ENCODE measurements around the gene CRTAP.
"Not testable (repeated sequence)": the region's sequence is repeated elsewhere in the genome, so short reads cannot be mapped to it uniquely, and the experiment has no call there.

Gene CRTAP

GRCh38 chr3:33131331-33132018 lies 17.7 kb downstream of the CRTAP start:
- peak; percentile 59 for TF ChIP-seq CTCF (IDR thresholded peaks at IDR 0.05; ENCODE audit: extremely low read depth, insufficient read depth, missing control alignments)
- in situ Hi-C loops (cut with MboI; ENCODE audit: low pct_unique_long_range_greater_than_20kb, low sequenced_read_pairs, unreplicated experiment) = loop anchor here (10.0 to 25.0 kb wide), 2 partner anchors 223 to 656 kb away; partner anchors contain the start of gene PDCD6IP
- peak; percentile 72 for DNase-seq (ENCODE audit: low spot score)

- no peak for DNase-seq (ENCODE audit: low spot score)
- in situ Hi-C loops (cut with MboI; ENCODE audit: low pct_unique_long_range_greater_than_20kb, low sequenced_read_pairs, unreplicated experiment) = loop anchor here (10.0 to 25.0 kb wide), 2 partner anchors 223 to 655 kb away; partner anchors contain the start of gene PDCD6IP
- no peak for TF ChIP-seq CTCF (IDR thresholded peaks at IDR 0.05; ENCODE audit: extremely low read depth, insufficient read depth, missing control alignments)
Observed at GRCh38 chr3:33132019-33132360, 18.2 kb downstream of the CRTAP start.

- DNase-seq (ENCODE audit: low spot score) = no peak
- TF ChIP-seq CTCF (IDR thresholded peaks at IDR 0.05; ENCODE audit: extremely low read depth, insufficient read depth, missing control alignments) = no peak
- in situ Hi-C loops (cut with MboI; ENCODE audit: low pct_unique_long_range_greater_than_20kb, low sequenced_read_pairs, unreplicated experiment) = loop anchor here (10.0 to 25.0 kb wide), 2 partner anchors 221 to 653 kb away; partner anchors contain the start of gene PDCD6IP
Observed at GRCh38 chr3:33134026-33134625, 20.3 kb downstream of the CRTAP start.

GRCh38 chr3:33137691-33138090 lies 23.9 kb downstream of the CRTAP start:
- in situ Hi-C loops (cut with MboI; ENCODE audit: low pct_unique_long_range_greater_than_20kb, low sequenced_read_pairs, unreplicated experiment) = loop anchor here (10.0 to 25.0 kb wide), 2 partner anchors 217 to 650 kb away; partner anchors contain the start of gene PDCD6IP
- no peak for TF ChIP-seq CTCF (IDR thresholded peaks at IDR 0.05; ENCODE audit: extremely low read depth, insufficient read depth, missing control alignments)

GRCh38 chr3:33139006-33139623 lies 25.3 kb downstream of the CRTAP start:
- DNase-seq (ENCODE audit: low spot score) = not testable (repeated sequence)
- in situ Hi-C loops (cut with MboI; ENCODE audit: low pct_unique_long_range_greater_than_20kb, low sequenced_read_pairs, unreplicated experiment) = loop anchor here (10.0 to 25.0 kb wide), 2 partner anchors 216 to 648 kb away; partner anchors contain the start of gene PDCD6IP

More at GRCh38 chr3:33137691-33138090, 23.9 kb downstream of the CRTAP start:
- DNase-seq (ENCODE audit: low spot score) = no peak

GRCh38 chr3:33139996-33140395 lies 26.2 kb downstream of the CRTAP start:
- no peak for DNase-seq (ENCODE audit: low spot score)
- TF ChIP-seq CTCF (IDR thresholded peaks at IDR 0.05; ENCODE audit: extremely low read depth, insufficient read depth, missing control alignments) = no peak
- in situ Hi-C loops (cut with MboI; ENCODE audit: low pct_unique_long_range_greater_than_20kb, low sequenced_read_pairs, unreplicated experiment) = loop anchor here (10.0 to 25.0 kb wide), 2 partner anchors 215 to 647 kb away; partner anchors contain the start of gene PDCD6IP

Data from GM13977 (cell line).